T-cell (primary cell): ENCODE measurements around the gene NEU1. TPM values are rescaled to one million over a fixed set of nuclear protein-coding genes. Genes with fewer than 3 reads are reported as not detected.
"Not testable (repeated sequence)": the region's sequence is repeated elsewhere in the genome, so short reads cannot be mapped to it uniquely, and the experiment has no call there.

Source experiments
- ATAC-seq, 4 experiments: fragments of 200-7000 bp in 3 of 4; fragments of 150-1000 bp in 1 of 4; cut with Tn5 transposase; replicated peaks in 1 of 4; 1 replicate in 3 of 4; 2 replicates in 1 of 4; pipeline ENCODE4 v1.10.0; 2021; ENCODE audit warnings: moderate library complexity in 3 of 4, mild to moderate bottlenecking in 2 of 4, moderate number of reproducible peaks in 1 of 4
- CTCF ChIA-PET, 2 donors: fragments of 300-600 bp; sonication (Branson Sonifier 250); formaldehyde crosslinking; loops; one replicate each; lab custom pipeline; 2022; ENCODE audit warnings: antibody characterized with exemption in 2 of 2; lab: Charles Lee
- POLR2A ChIA-PET, 2 donors: fragments of 300-600 bp; sonication (Branson Sonifier 250); formaldehyde crosslinking; loops; one replicate each; lab custom pipeline; 2022; ENCODE audit warnings: antibody characterized with exemption in 2 of 2; lab: Charles Lee
- DNase-seq, 35 experiments: peaks; one replicate each; pipeline versions ENCODE4 v3.0.0 to v3.0.0-alpha.2; 2013 to 2023
- H3K27ac ChIP-seq: one replicate; pipeline ENCODE4 v1.5.1; 2013; ENCODE audit warnings: low read length
- H3K27me3 ChIP-seq, 2 experiments: replicated peaks in 1 of 2; 1 replicate in 1 of 2; 2 replicates in 1 of 2; pipeline versions ENCODE4 v1.6.1 to v1.7.0; 2013; ENCODE audit warnings: low read length in 1 of 2, mixed read lengths in 1 of 2; ENCODE audit not compliant: control insufficient read depth in 2 of 2, insufficient read depth in 2 of 2; ENCODE audit errors: extremely low read depth in 1 of 2
- H3K36me3 ChIP-seq, 2 donors: 1 replicate in 1 of 2; 2 replicates in 1 of 2; pipeline versions ENCODE4 v1.6.1 to v1.7.0; 2013; ENCODE audit warnings: low read length in 1 of 2; ENCODE audit not compliant: control insufficient read depth in 2 of 2, insufficient read depth in 1 of 2; ENCODE audit errors: extremely low read depth in 1 of 2
- H3K4me1 ChIP-seq, 2 experiments: 1 replicate in 1 of 2; 2 replicates in 1 of 2; pipeline versions ENCODE4 v1.6.1 to v1.7.0; 2013; ENCODE audit warnings: low read length in 2 of 2, mixed read lengths in 1 of 2; ENCODE audit not compliant: insufficient read depth in 2 of 2, control insufficient read depth in 1 of 2; ENCODE audit errors: extremely low read depth in 1 of 2
- H3K4me3 ChIP-seq, 2 donors: 1 replicate in 1 of 2; 2 replicates in 1 of 2; pipeline versions ENCODE4 v1.5.1 to v1.7.0; 2013; ENCODE audit warnings: mild to moderate bottlenecking in 2 of 2, low read length in 1 of 2, moderate library complexity in 1 of 2; ENCODE audit not compliant: control insufficient read depth in 1 of 2; ENCODE audit errors: extremely low read depth in 1 of 2
- H3K9me3 ChIP-seq: 2 replicates; pipeline ENCODE4 v1.7.0; 2013
- H3K27ac Mint-ChIP-seq, 2 donors: one replicate each; pipeline ENCODE4 v1.8.0; 2020 to 2021; ENCODE audit warnings: mild to moderate bottlenecking in 2 of 2, mixed read lengths in 2 of 2
- H3K27me3 Mint-ChIP-seq, 2 donors: one replicate each; pipeline ENCODE4 v1.8.0; 2021 to 2022; ENCODE audit warnings: mixed read lengths in 2 of 2
- H3K36me3 Mint-ChIP-seq: one replicate; pipeline ENCODE4 v1.8.0; 2021; ENCODE audit warnings: mixed read lengths
- H3K4me1 Mint-ChIP-seq, 3 donors: one replicate each; pipeline ENCODE4 v1.8.0; 2020 to 2022; ENCODE audit warnings: mixed read lengths in 3 of 3, mild to moderate bottlenecking in 1 of 3
- H3K4me3 Mint-ChIP-seq, 3 donors: one replicate each; pipeline ENCODE4 v1.8.0; 2020 to 2022; ENCODE audit warnings: mild to moderate bottlenecking in 3 of 3, mixed read lengths in 3 of 3, moderate library complexity in 3 of 3
- H3K9me3 Mint-ChIP-seq, 3 donors: one replicate each; pipeline ENCODE4 v1.8.0; 2020 to 2022; ENCODE audit warnings: mixed read lengths in 3 of 3
- WGBS: methylation state at CpG from one replicate; pipeline ENCODE4 v1.1.5; 2013; ENCODE audit warnings: missing lambda C conversion rate; ENCODE audit not compliant: insufficient coverage; 5-methylcytosine and 5-hydroxymethylcytosine counted together
- total RNA-seq, 35 experiments: library from RNA in 6 of 35; stranded (reverse) in 6 of 35; fragments of 120-200 nt in 1 of 35; gene quantifications; one replicate each; pipeline versions ENCODE4 v1.2.1 to v1.2.4 and lab custom pipeline; 2013 to 2026

NEU1 gene
- total RNA-seq, 5 donors from 2014 or later (not counting 1 experiment from before 2014, with no cell fraction given) = 15.9 to 29.2 (median 19.9) TPM

DNA sequence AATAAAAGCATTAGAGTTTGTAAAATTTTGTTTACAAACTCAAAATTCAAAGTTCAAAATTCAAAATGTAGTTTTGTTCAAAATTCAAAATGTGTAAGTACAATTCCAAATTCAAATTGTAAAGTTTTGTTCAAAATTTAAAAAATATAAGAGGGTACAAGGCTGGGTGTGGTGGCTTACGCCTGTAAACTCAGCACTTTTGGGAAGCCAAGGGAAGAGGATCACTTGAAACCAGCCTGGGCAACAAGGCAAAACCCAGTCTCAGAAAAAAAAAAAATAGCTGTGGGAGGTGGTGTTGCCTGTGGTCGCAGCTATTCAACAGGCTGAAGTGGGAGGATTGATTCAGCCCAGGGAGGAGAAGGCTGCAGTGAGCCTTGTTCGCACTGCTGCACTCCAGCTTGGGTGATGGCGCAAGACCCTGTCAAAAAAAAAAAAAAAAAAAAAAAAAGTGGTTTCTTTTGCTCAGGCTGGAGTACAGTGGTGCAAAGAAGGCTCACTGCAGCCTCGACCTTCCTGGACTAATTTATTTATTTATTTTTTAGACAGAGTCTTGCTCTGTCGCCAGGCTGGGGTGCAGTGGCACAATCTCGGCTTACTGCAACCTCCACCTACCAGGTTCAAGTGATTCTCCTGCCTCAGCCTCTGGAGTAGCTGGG is 44.7 kb upstream of the NEU1 start:
- Mint-ChIP-seq H3K36me3 (no peaks in the 10 kb centered on the region), H3K27ac (no peak overlapping the region), H3K27me3 (peaks cover 0 to 1% of the 10 kb centered on the region in 2 donors), H3K9me3 (no peaks in the 10 kb centered on the region), H3K4me1 (peaks cover 9 to 10% (median 9%) of the 10 kb centered on the region in 3 donors), H3K4me3 (no peak overlapping the region)
- ChIA-PET CTCF (interaction anchor here in 1 of 2 donors (0.7 kb wide), 1 partner anchor 46 kb away, joined by 5 read pairs; no protein-coding TSS in a partner anchor), POLR2A (interaction anchor here (0.5 to 0.7 kb wide), 3 partner anchors 9 to 415 kb away, joined by 6 to 8 read pairs (median 7); no protein-coding TSS in a partner anchor)
- Histone ChIP-seq H3K27ac (no peak overlapping the region), H3K4me1 (peaks cover 0 to 7% of the 10 kb centered on the region in 2 experiments), H3K4me3 (no peak overlapping the region), H3K36me3 (no peaks in the 10 kb centered on the region), H3K27me3 (peaks cover 0 to 18% of the 10 kb centered on the region in 2 experiments), H3K9me3 (no peaks in the 10 kb centered on the region)
- no peak for DNase-seq
- 44% methylated on average over 3 of the region's 7 CpGs for WGBS
- ATAC-seq = no peak

DNA sequence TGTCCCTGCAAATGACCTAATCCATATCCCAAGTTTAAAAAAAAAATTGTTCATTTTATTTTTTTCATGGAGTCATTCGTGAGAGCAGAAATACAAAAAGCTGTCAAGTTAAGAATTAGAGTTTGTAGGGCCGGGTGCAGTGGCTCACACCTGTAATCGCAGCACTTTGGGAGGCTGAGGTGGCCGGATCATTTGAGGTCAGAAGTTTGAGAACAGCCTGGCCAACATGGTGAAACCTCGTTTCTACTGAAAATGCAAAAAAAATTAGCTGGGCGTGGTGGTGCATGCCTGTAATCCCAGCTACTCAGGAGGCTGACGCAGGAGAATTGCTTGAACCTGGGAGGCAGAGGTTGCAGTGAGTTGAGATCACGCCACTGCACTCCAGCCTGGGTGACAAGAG is 44.1 kb upstream of the NEU1 start:
- 78% methylated on average over 5 of the region's 8 CpGs for WGBS
- CTCF ChIA-PET = interaction anchor here (0.7 kb wide), 2 partner anchors 46 to 248 kb away, joined by 3 to 5 read pairs; no protein-coding TSS in a partner anchor

DNA sequence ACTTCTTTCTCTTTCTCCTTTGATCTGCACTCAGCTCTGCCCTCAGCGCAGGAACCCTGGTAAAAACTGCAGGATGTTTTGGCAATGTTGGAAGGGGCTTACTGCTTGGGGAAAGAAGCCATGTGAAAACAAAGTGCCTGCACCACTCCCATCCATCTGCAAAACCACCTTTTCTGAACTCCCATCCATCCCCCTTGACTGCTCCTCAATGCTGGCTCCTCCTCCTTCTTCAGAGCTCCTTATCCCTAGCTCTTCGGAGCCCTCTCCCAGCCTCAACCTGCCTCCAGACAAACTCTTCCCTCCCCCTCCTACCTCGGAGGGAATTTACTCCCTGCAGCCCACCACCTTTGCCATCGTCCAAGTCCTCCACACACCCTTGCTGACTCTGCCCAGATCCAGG is 43.5 kb upstream of the NEU1 start:
- 64% methylated on average over 3 of the region's 4 CpGs for WGBS
- no peak overlapping the region for H3K4me3 ChIP-seq
- Mint-ChIP-seq H3K36me3 (no peaks in the 10 kb centered on the region), H3K9me3 (no peaks in the 10 kb centered on the region), H3K27me3 (no peaks in the 10 kb centered on the region), H3K4me3 (no peak overlapping the region), H3K27ac (no peak overlapping the region), H3K4me1 (peaks cover 9 to 12% (median 11%) of the 10 kb centered on the region in 3 donors)
- no peak overlapping the region for H3K27ac ChIP-seq
- ChIA-PET CTCF (interaction anchor here in 1 of 2 donors (0.7 kb wide), 1 partner anchor 249 kb away, joined by 3 read pairs; no protein-coding TSS in a partner anchor), POLR2A (no interaction called here)
- H3K9me3 ChIP-seq = no peaks in the 10 kb centered on the region
- H3K36me3 ChIP-seq = no peaks in the 10 kb centered on the region
- ATAC-seq = no peak
- H3K4me1 ChIP-seq = peaks cover under 1 to 11% of the 10 kb centered on the region in 2 experiments
- H3K27me3 ChIP-seq = peaks cover 0 to 17% of the 10 kb centered on the region in 2 experiments
- no peak for DNase-seq

More for the DNA sequence above, 44.1 kb upstream of the NEU1 start:
- not testable (repeated sequence) for H3K4me1 ChIP-seq, H3K27me3 Mint-ChIP-seq, H3K9me3 Mint-ChIP-seq, H3K4me3 Mint-ChIP-seq, H3K27ac ChIP-seq, ATAC-seq, H3K36me3 Mint-ChIP-seq, H3K27ac Mint-ChIP-seq, DNase-seq, H3K4me3 ChIP-seq, H3K9me3 ChIP-seq, H3K36me3 ChIP-seq
- peaks cover 9 to 11% (median 9%) of the 10 kb centered on the region in 3 donors for H3K4me1 Mint-ChIP-seq
- POLR2A ChIA-PET = interaction anchor here (0.5 to 0.6 kb wide), 2 partner anchors 9 to 30 kb away, joined by 6 to 8 read pairs; no protein-coding TSS in a partner anchor
- peaks cover 0 to 18% of the 10 kb centered on the region in 2 experiments for H3K27me3 ChIP-seq

DNA sequence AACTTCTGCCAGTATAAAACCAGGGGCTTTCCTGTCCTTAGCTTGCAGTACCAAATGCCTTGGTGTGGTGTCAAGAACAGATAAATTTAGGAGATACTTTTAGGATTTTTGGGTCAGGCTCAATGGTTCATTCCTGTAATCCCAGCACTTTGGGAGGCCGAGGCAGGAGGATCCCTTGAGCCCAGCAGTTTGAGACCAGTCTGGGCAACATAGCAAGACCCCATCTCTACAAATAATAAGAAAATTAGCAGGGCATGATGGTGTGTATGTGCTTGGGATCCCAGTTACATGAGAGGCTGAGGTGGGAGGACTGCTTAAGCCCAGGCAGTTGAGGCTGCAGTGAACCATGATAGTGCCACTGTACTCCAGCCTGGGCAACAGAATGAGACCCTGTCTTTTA is 42.4 kb upstream of the NEU1 start:
- no peaks in the 10 kb centered on the region for H3K9me3 ChIP-seq
- DNase-seq = no peak
- Mint-ChIP-seq H3K27me3 (no peaks in the 10 kb centered on the region), H3K27ac (no peak overlapping the region), H3K4me3 (no peak overlapping the region), H3K36me3 (no peaks in the 10 kb centered on the region), H3K9me3 (no peaks in the 10 kb centered on the region), H3K4me1 (peaks cover 11 to 12% (median 11%) of the 10 kb centered on the region in 3 donors)
- POLR2A ChIA-PET = interaction anchor here in 1 of 2 donors (0.6 kb wide), 1 partner anchor 1339 kb away, joined by 5 read pairs; no protein-coding TSS in a partner anchor
- peaks cover 0 to 9% of the 10 kb centered on the region in 2 experiments for H3K27me3 ChIP-seq
- no CpG with 5 or more reads among the region's 1 CpG for WGBS
- H3K4me1 ChIP-seq = peaks cover 6 to 20% of the 10 kb centered on the region in 2 experiments
- CTCF ChIA-PET = interaction anchor here in 1 of 2 donors (0.6 kb wide), 1 partner anchor 209 kb away, joined by 3 read pairs; no protein-coding TSS in a partner anchor
- no peak overlapping the region for H3K4me3 ChIP-seq
- H3K36me3 ChIP-seq = no peaks in the 10 kb centered on the region
- ATAC-seq = no peak
- no peak overlapping the region for H3K27ac ChIP-seq

DNA sequence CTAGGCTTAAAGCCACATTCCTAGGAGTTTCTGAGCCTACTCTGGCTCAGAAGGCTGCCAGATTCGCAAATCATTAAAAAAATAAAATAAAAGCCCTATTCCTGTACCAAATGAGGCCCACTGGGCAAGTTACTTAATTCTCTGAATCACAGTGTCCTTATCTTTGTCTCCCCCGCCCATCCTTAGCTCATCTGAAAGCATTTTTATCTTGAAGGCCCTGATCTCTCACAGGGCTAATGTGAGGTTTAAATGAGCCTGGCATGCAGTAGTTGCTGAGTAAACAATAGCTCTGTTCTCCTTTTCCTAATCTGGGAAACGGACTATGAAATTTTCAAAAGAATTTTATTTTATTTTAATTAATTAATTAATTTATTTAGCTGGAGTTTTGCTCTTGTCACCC is 41.3 kb upstream of the NEU1 start:
- ChIA-PET POLR2A (no interaction called here), CTCF (no interaction called here)
- H3K9me3 ChIP-seq = no peaks in the 10 kb centered on the region
- peaks cover 0 to 9% of the 10 kb centered on the region in 2 experiments for H3K27me3 ChIP-seq
- H3K4me3 ChIP-seq = no peak overlapping the region
- Mint-ChIP-seq H3K27me3 (no peaks in the 10 kb centered on the region), H3K4me3 (no peak overlapping the region), H3K27ac (no peak overlapping the region), H3K9me3 (no peaks in the 10 kb centered on the region), H3K4me1 (peaks cover 20 to 22% (median 21%) of the 10 kb centered on the region in 3 donors), H3K36me3 (no peaks in the 10 kb centered on the region)
- DNase-seq (no peak), ATAC-seq (no peak)
- H3K4me1 ChIP-seq = peaks cover 6 to 31% of the 10 kb centered on the region in 2 experiments
- WGBS = 100% methylated on average over 1 of the region's 3 CpGs
- H3K36me3 ChIP-seq = no peaks in the 10 kb centered on the region
- H3K27ac ChIP-seq = no peak overlapping the region

DNA sequence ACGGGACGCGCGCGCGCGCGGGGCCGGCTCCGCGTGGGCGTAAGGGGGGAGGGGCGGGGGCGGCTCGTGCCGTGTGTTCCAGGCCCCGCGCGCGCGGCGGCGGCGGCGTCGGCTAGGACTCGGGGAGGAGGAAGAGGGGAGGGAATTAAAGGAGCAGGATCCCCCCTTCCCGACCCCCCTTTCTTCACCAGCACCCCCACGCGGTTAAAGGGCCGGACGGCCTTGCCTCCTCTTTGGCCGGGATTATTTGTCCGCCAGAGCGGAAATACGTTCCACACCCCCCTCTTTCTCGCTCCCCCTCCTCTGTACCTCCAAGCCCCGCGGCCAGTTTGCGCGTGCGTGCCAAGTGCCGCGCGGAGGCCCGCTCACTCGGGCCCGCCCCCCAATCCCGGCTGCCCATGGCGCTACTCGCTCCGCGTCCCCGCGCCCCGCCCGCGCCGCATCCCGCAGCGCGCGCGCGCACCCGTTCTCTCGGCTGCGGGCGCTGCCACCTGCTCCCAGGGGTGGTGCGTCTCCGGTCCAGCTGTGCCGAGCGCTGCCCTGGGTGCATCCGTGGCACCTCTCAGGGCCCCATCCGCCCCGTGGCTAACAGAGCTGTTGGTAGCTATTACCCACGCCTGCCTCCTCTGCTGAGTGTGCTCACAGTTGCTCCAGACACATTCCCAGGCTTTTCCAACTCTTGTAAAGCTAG is 39.5 kb upstream of the NEU1 start, which contains the start of gene ZBTB12:
Gene ZBTB12, minus strand, starts transcription at position 134 of the 691 bp plus-strand sequence. CDS start 781 bp downstream, outside the sequence.
- Histone ChIP-seq H3K27me3 (peaks cover 0 to 6% of the 10 kb centered on the region in 2 experiments), H3K27ac (peak within 1 kb of the TSS; percentile 72), H3K4me3 (peak within 1 kb of the TSS; percentile 55 to 76), H3K36me3 (no peaks in the 10 kb centered on the region), H3K4me1 (peaks cover 9 to 37% of the 10 kb centered on the region in 2 experiments), H3K9me3 (no peaks in the 10 kb centered on the region)
- H3K9me3 Mint-ChIP-seq = no peaks in the 10 kb centered on the region
- ChIA-PET POLR2A (interaction anchor here in 1 of 2 donors (0.6 kb wide), 1 partner anchor 72 kb away, joined by 3 read pairs; no protein-coding TSS in a partner anchor), CTCF (interaction anchor here (0.6 to 1.4 kb wide), 3 partner anchors 13 to 50 kb away, joined by 3 to 8 read pairs (median 3); no protein-coding TSS in a partner anchor)
- H3K27ac Mint-ChIP-seq = peak within 1 kb of the TSS; percentile 84 to 90
- WGBS = under 1% methylated on average over 59 of the region's 77 CpGs
- no peaks in the 10 kb centered on the region for H3K36me3 Mint-ChIP-seq
- DNase-seq (peak; percentile 63 to 92 (median 78)), ATAC-seq (peak; percentile 62 to 71 (median 70))
- no peaks in the 10 kb centered on the region for H3K27me3 Mint-ChIP-seq
- peak within 1 kb of the TSS; percentile 77 to 89 (median 86) for H3K4me3 Mint-ChIP-seq
- peaks cover 30 to 31% (median 31%) of the 10 kb centered on the region in 3 donors for H3K4me1 Mint-ChIP-seq
